ENCODE measurements around the gene SDK1. TPM values are rescaled to one million over a fixed set of nuclear protein-coding genes. Genes with fewer than 3 reads are reported as not detected.

Gene SDK1
- total and polyA plus RNA-seq, 10 of the 15 experiments (the other 5 are each of a cell fraction or from before 2014, with no cell fraction given), result 0.14 to 0.33 TPM; not detected in 8

DNA sequence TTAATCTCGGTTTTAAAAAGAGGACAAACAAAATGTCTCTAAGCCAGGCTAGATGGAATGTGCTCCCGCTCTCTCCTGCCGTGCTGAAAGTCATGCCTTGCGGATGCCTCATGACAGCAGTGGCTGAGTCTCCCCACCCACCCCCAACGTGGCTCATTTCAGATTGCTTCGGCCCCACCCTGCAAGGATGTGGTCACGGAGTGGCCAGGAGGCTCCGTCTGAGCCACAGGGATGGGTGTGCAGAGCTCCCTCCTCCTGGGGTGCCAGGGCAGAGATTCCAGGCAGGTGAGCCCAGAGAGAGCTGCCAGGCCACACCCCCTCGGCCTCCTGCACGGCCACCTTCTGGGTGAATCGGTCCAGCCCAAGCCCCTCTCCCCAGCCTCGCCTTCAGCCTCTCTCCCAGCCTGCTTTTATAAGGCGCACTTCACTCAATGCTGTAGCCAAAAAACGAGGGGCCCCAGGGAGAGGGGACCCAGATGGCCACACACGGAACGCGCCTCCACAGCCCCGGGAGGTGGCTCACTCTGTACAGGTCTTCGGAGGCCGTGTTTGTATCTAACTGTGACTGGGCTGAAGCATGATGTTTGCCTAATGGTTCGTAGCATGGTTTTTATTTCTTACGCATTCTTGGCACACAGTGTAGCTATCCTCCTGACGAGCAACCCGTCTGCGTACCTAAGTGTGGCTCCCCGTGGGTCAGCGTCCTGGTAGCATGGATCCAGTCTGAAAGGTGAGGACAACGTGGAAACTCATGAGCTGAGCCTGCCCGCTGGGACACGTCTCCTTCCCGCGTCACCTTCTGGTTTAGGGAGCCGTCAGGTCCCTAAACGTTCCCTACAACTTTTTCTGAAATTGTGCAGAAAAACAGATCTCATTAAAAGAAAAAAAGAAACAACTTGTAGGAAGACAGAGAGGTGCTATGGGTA lies 967.3 kb downstream of the SDK1 start:
- FAIRE-seq, result no peak
- peaks cover 2% of the 10 kb centered on the region; the same call in 1 of the 3 replicates for H3K9me3 ChIP-seq (replicated peaks; ENCODE audit: control insufficient read depth, insufficient read depth, low read length)
- TF ChIP-seq MXI1 (IDR thresholded peaks at IDR 0.05; ENCODE audit: low read depth, low read length) (no peak), TCF12 (IDR thresholded peaks at IDR 0.05; ENCODE audit: low read depth, low read length) (no peak), SP1 (IDR thresholded peaks at IDR 0.05; ENCODE audit: low read depth, low read length) (no peak), SIN3A (IDR thresholded peaks at IDR 0.05; ENCODE audit: low read depth, low read length) (no peak), EP300 (IDR thresholded peaks at IDR 0.05; ENCODE audit: borderline replicate concordance in 1 of 2, control insufficient read depth in 1 of 2, low read depth in 2 of 2, low read length in 2 of 2) (no peak), RAD51 (IDR thresholded peaks at IDR 0.05) (no peak)
- no TSS peak for BruUV-seq (replicated peaks)
- POLR2A ChIA-PET, result no interaction called here
- H3K36me3 ChIP-seq (ENCODE audit: control insufficient read depth in 2 of 2, insufficient read depth in 2 of 2, low read length in 1 of 2), result no peaks in the 10 kb centered on the region
- H3K27ac ChIP-seq (ENCODE audit: control insufficient read depth, insufficient read depth), result no peak overlapping the region
- no peak overlapping the region for H2AFZ ChIP-seq (ENCODE audit: control insufficient read depth, low read depth, low read length)
- DNase-seq (ENCODE audit: low read depth, low spot score), result no peak
- CTCF ChIA-PET, result no interaction called here
- in situ Hi-C loops (cut with MboI) (no loop called here), intact Hi-C loops (cut with micrococcal nuclease; ENCODE audit: unreplicated experiment) (no loop called here)
- RAD21 ChIA-PET (ENCODE audit: unreplicated experiment), result no interaction called here
- no peak overlapping the region for H3K4me2 ChIP-seq (ENCODE audit: control insufficient read depth, insufficient read depth)
- ATAC-seq, result no peak
- 55% methylated on average over 33 of the region's 34 CpGs for WGBS (ENCODE audit: insufficient coverage, insufficient replicate concordance, low lambda C conversion rate, missing lambda C conversion rate)
- H3K4me3 ChIP-seq, result no peak overlapping the region
- no peaks in the 10 kb centered on the region for H4K20me1 ChIP-seq (ENCODE audit: control insufficient read depth, insufficient read depth)
- SMC1A ChIA-PET (ENCODE audit: uncharacterized antibody, unreplicated experiment), result no interaction called here
- H3K27me3 ChIP-seq (replicated peaks in 1 of 2; ENCODE audit: control insufficient read depth in 2 of 2, insufficient read depth in 2 of 2, low read length in 1 of 2), result no peaks in the 10 kb centered on the region
- no peaks in the 10 kb centered on the region for H3K79me2 ChIP-seq (ENCODE audit: control insufficient read depth, insufficient read depth, low read length)
- no peak overlapping the region for H3K9ac ChIP-seq (ENCODE audit: control insufficient read depth, insufficient read depth, low read length)
- no peaks in the 10 kb centered on the region for H3K4me1 ChIP-seq (ENCODE audit: control insufficient read depth, insufficient read depth, low read length)

GRCh38 chr7:4269086-4269485 lies 968.0 kb downstream of the SDK1 start:
- no peak for FAIRE-seq
- no peak overlapping the region for H3K4me3 ChIP-seq
- H3K27me3 ChIP-seq (replicated peaks in 1 of 2; ENCODE audit: control insufficient read depth in 2 of 2, insufficient read depth in 2 of 2, low read length in 1 of 2), result no peaks in the 10 kb centered on the region
- H2AFZ ChIP-seq (ENCODE audit: control insufficient read depth, low read depth, low read length), result no peak overlapping the region
- POLR2A ChIA-PET, result no interaction called here
- in situ Hi-C loops (cut with MboI) (no loop called here), intact Hi-C loops (cut with micrococcal nuclease; ENCODE audit: unreplicated experiment) (no loop called here)
- 20% methylated on average over 9 of the region's 9 CpGs for WGBS (ENCODE audit: insufficient coverage, insufficient replicate concordance, low lambda C conversion rate, missing lambda C conversion rate)
- no peak overlapping the region for H3K27ac ChIP-seq (ENCODE audit: control insufficient read depth, insufficient read depth)
- no peak overlapping the region for H3K9ac ChIP-seq (ENCODE audit: control insufficient read depth, insufficient read depth, low read length)
- no peaks in the 10 kb centered on the region for H4K20me1 ChIP-seq (ENCODE audit: control insufficient read depth, insufficient read depth)
- SMC1A ChIA-PET (ENCODE audit: uncharacterized antibody, unreplicated experiment), result no interaction called here
- H3K9me3 ChIP-seq (replicated peaks; ENCODE audit: control insufficient read depth, insufficient read depth, low read length), result peaks cover 2% of the 10 kb centered on the region; the same call in 1 of the 3 replicates
- no peak overlapping the region for H3K4me2 ChIP-seq (ENCODE audit: control insufficient read depth, insufficient read depth)
- RAD21 ChIA-PET (ENCODE audit: unreplicated experiment), result no interaction called here
- CTCF ChIA-PET, result no interaction called here
- H3K79me2 ChIP-seq (ENCODE audit: control insufficient read depth, insufficient read depth, low read length), result no peaks in the 10 kb centered on the region
- no peaks in the 10 kb centered on the region for H3K4me1 ChIP-seq (ENCODE audit: control insufficient read depth, insufficient read depth, low read length)
- DNase-seq (ENCODE audit: low read depth, low spot score), result no peak
- ATAC-seq, result no peak
- no TSS peak for BruUV-seq (replicated peaks)
- no peaks in the 10 kb centered on the region for H3K36me3 ChIP-seq (ENCODE audit: control insufficient read depth in 2 of 2, insufficient read depth in 2 of 2, low read length in 1 of 2)
- no peak for TF ChIP-seq HSF1 (IDR thresholded peaks at IDR 0.05; ENCODE audit: low read depth, low read length)
- no peak for TF ChIP-seq CBX5 (IDR thresholded peaks at IDR 0.05; ENCODE audit: low read depth)
- no peak for TF ChIP-seq ZBTB4 (CRISPR knock-in tag; IDR thresholded peaks at IDR 0.05)
- no peak for TF ChIP-seq DPF2 (IDR thresholded peaks at IDR 0.05)
- no peak for TF ChIP-seq PAX8 (IDR thresholded peaks at IDR 0.05)
- no peak for TF ChIP-seq CHD1 (IDR thresholded peaks at IDR 0.05; ENCODE audit: low read depth, low read length)
- TF ChIP-seq EP300 (IDR thresholded peaks at IDR 0.05; ENCODE audit: borderline replicate concordance in 1 of 2, control insufficient read depth in 1 of 2, low read depth in 2 of 2, low read length in 2 of 2), result no peak

Measured in GM12878 (cell line).